HCT116 (cell line): ENCODE measurements around the gene MAN2B1.

Experiments used
- ZNF274 ChIP-seq: fragments of 200-500 bp; sonication (Bioruptor generic); IDR thresholded peaks from 2 replicates; pipeline ENCODE4 v1.6.1; 2014; ENCODE audit warnings: mild to moderate bottlenecking, low read depth, low read length, inconsistent platforms
- TF ChIP-seq, protein P1 (sequence below): IDR thresholded peaks from 2 replicates; pipeline ENCODE4 v1.6.1; 2011; ENCODE audit warnings: mild to moderate bottlenecking, low read length, moderate library complexity; ENCODE audit not compliant: insufficient replicate concordance; ENCODE audit errors: extremely low read depth
- TF ChIP-seq, protein P2 (sequence below): IDR thresholded peaks from 2 replicates; pipeline ENCODE4 v1.6.1; 2012; ENCODE audit warnings: low read depth

DNA sequence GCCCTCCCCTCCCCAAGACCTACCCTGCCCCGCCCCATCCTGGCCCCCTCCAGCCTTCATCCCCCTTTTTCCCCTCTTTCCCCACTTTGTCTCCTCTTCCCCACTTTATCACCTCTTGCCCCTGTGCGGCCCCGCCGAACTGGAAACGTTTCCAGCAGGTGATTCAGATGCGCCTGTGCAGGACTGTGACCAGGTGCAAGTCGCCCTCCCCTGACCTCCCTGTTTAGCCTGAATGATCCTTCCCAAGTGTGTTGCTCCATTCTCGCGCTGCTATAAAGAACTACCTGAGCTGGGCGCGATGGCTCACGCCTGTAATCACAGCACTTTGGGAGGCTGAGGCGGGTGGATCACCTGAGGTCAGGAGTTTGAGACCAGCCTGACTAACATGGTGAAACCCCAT lies 29.9 kb downstream of the MAN2B1 start:
- TF ChIP-seq, protein P1, sequence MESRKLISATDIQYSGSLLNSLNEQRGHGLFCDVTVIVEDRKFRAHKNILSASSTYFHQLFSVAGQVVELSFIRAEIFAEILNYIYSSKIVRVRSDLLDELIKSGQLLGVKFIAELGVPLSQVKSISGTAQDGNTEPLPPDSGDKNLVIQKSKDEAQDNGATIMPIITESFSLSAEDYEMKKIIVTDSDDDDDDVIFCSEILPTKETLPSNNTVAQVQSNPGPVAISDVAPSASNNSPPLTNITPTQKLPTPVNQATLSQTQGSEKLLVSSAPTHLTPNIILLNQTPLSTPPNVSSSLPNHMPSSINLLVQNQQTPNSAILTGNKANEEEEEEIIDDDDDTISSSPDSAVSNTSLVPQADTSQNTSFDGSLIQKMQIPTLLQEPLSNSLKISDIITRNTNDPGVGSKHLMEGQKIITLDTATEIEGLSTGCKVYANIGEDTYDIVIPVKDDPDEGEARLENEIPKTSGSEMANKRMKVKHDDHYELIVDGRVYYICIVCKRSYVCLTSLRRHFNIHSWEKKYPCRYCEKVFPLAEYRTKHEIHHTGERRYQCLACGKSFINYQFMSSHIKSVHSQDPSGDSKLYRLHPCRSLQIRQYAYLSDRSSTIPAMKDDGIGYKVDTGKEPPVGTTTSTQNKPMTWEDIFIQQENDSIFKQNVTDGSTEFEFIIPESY, result no peak
- no peak for TF ChIP-seq ZNF274
- TF ChIP-seq, protein P2, sequence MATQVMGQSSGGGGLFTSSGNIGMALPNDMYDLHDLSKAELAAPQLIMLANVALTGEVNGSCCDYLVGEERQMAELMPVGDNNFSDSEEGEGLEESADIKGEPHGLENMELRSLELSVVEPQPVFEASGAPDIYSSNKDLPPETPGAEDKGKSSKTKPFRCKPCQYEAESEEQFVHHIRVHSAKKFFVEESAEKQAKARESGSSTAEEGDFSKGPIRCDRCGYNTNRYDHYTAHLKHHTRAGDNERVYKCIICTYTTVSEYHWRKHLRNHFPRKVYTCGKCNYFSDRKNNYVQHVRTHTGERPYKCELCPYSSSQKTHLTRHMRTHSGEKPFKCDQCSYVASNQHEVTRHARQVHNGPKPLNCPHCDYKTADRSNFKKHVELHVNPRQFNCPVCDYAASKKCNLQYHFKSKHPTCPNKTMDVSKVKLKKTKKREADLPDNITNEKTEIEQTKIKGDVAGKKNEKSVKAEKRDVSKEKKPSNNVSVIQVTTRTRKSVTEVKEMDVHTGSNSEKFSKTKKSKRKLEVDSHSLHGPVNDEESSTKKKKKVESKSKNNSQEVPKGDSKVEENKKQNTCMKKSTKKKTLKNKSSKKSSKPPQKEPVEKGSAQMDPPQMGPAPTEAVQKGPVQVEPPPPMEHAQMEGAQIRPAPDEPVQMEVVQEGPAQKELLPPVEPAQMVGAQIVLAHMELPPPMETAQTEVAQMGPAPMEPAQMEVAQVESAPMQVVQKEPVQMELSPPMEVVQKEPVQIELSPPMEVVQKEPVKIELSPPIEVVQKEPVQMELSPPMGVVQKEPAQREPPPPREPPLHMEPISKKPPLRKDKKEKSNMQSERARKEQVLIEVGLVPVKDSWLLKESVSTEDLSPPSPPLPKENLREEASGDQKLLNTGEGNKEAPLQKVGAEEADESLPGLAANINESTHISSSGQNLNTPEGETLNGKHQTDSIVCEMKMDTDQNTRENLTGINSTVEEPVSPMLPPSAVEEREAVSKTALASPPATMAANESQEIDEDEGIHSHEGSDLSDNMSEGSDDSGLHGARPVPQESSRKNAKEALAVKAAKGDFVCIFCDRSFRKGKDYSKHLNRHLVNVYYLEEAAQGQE, result no peak
